HepG2 (cell line): ENCODE results near the gene NEURL1. TPM values are rescaled to one million over a fixed set of nuclear protein-coding genes. Genes with fewer than 3 reads are reported as not detected.

ENCODE experiments used
- ATAC-seq: fragments of 200-7000 bp; cut with Tn5 transposase; 3 replicates; pipeline ENCODE4 v1.9.1; 2020; ENCODE audit warnings: mild to moderate bottlenecking, moderate library complexity
- BruUV-seq: library from RNA; stranded (reverse); fragments of 400-500 nt; replicated peaks from 2 replicates; lab custom pipeline; 2021; lab: Mats Ljungman, UMichigan
- CTCF ChIA-PET: fragments of 300-600 bp; formaldehyde crosslinking; extraction: SDS; loops from one replicate; lab custom pipeline; 2021; ENCODE audit warnings: low total read pairs, inconsistent platforms, low intra/inter-chr PET ratio; lab: Yijun Ruan, JAX
- POLR2A ChIA-PET: fragments of 350-600 bp; sonication (Branson Sonifier 250); formaldehyde crosslinking; loops from one replicate; lab custom pipeline; 2020; ENCODE audit warnings: antibody characterized with exemption, inconsistent platforms; lab: Yijun Ruan, JAX
- DNase-seq: peaks from one replicate; pipeline ENCODE4 v3.0.0-alpha.2; 2015; ENCODE audit warnings: low spot score
- FAIRE-seq: peaks from 3 replicates; lab custom pipeline; 2011; peaks lifted over from hg19 to GRCh38; lab: Jason Lieb, UNC
- H2AFZ ChIP-seq: one replicate; pipeline ENCODE4 v1.6.1; 2011; ENCODE audit warnings: low read length, inconsistent platforms
- H3K27ac ChIP-seq: fragments of 300-600 bp; 3 replicates; pipeline ENCODE4 v1.8.0; 2011; ENCODE audit warnings: mixed run types, mild to moderate bottlenecking, mixed read lengths, low read length, inconsistent platforms; ENCODE audit not compliant: insufficient read depth; ENCODE audit errors: extremely low read length
- H3K27me3 ChIP-seq, 2 experiments: fragments of 200-600 bp in 1 of 2; 2 replicates in 1 of 2; 3 replicates in 1 of 2; pipeline versions ENCODE4 v1.6.0 to v1.8.0; 2011; ENCODE audit warnings: low read length in 2 of 2, mild to moderate bottlenecking in 2 of 2, moderate library complexity in 2 of 2, inconsistent platforms in 1 of 2; ENCODE audit not compliant: insufficient read depth in 2 of 2, control insufficient read depth in 1 of 2
- H3K36me3 ChIP-seq, 2 experiments: fragments of 200-600 bp in 1 of 2; replicated peaks in 1 of 2; 2 replicates in 1 of 2; 3 replicates in 1 of 2; pipeline versions ENCODE4 v1.5.1 to v1.8.0; 2011; ENCODE audit warnings: low read length in 2 of 2, inconsistent platforms in 1 of 2; ENCODE audit not compliant: insufficient read depth in 2 of 2, control insufficient read depth in 1 of 2
- H3K4me1 ChIP-seq: 2 replicates; pipeline ENCODE4 v1.5.1; 2012; ENCODE audit warnings: low read length, inconsistent platforms; ENCODE audit not compliant: insufficient read depth
- H3K4me2 ChIP-seq: 2 replicates; pipeline ENCODE4 v1.6.0; 2011; ENCODE audit warnings: low read depth, low read length, inconsistent platforms
- H3K4me3 ChIP-seq, 3 experiments: fragments of 200-600 bp in 1 of 3; sonication (generic), shearing (Covaris generic) in 1 of 3; replicated peaks in 1 of 3; 2 replicates each; pipeline ENCODE4 v1.5.1; 2011 to 2016; ENCODE audit warnings: low read length in 3 of 3, inconsistent platforms in 2 of 3, low read depth in 2 of 3, mild to moderate bottlenecking in 2 of 3, control low read depth in 1 of 3, mixed read lengths in 1 of 3; ENCODE audit not compliant: insufficient read depth in 1 of 3
- H3K79me2 ChIP-seq: one replicate; pipeline ENCODE4 v1.6.1; 2011; ENCODE audit warnings: low read length, inconsistent platforms; ENCODE audit not compliant: insufficient read depth
- H3K9ac ChIP-seq: 2 replicates; pipeline ENCODE4 v1.6.0; 2011; ENCODE audit warnings: mild to moderate bottlenecking, low read depth, low read length, inconsistent platforms; ENCODE audit not compliant: insufficient read depth
- H3K9me3 ChIP-seq: 2 replicates; pipeline ENCODE4 v1.5.1; 2012; ENCODE audit warnings: mild to moderate bottlenecking, low read length
- H4K20me1 ChIP-seq: 2 replicates; pipeline ENCODE4 v1.6.0; 2011; ENCODE audit warnings: inconsistent platforms, mild to moderate bottlenecking, low read length, moderate library complexity; ENCODE audit not compliant: insufficient read depth
- AHR ChIP-seq: IDR thresholded peaks from 2 replicates; pipeline ENCODE4 v1.6.1; 2018; ENCODE audit warnings: missing genetic modification reagents, missing compliant biosample characterization
- FOXM1 ChIP-seq: sonication (generic); formaldehyde crosslinking; IDR thresholded peaks from 2 replicates; pipeline ENCODE4 v1.5.0; 2020; ENCODE audit warnings: missing genetic modification reagents
- HCFC1 ChIP-seq: fragments of 150-350 bp; IDR thresholded peaks from 2 replicates; pipeline ENCODE4 v1.6.1; 2014; ENCODE audit warnings: low read depth, low read length
- KDM1A ChIP-seq: IDR thresholded peaks from 2 replicates; pipeline ENCODE4 v1.6.1; 2016; ENCODE audit warnings: missing compliant biosample characterization
- KLF12 ChIP-seq: sonication (generic); formaldehyde crosslinking; IDR thresholded peaks from 2 replicates; pipeline ENCODE4 v1.4.0; 2020; ENCODE audit warnings: missing genetic modification reagents, borderline replicate concordance
- MTERF4 ChIP-seq: sonication (generic); formaldehyde crosslinking; IDR thresholded peaks from 2 replicates; pipeline ENCODE4 v1.8.0; 2023; ENCODE audit warnings: mild to moderate bottlenecking, missing genetic modification reagents
- NFKB2 ChIP-seq: sonication (generic); formaldehyde crosslinking; IDR thresholded peaks from 2 replicates; pipeline ENCODE4 v1.4.0; 2020; ENCODE audit warnings: missing genetic modification reagents, borderline replicate concordance
- ZNF280D ChIP-seq: sonication (generic); formaldehyde crosslinking; IDR thresholded peaks from 2 replicates; pipeline ENCODE4 v1.5.1; 2020; ENCODE audit warnings: mild to moderate bottlenecking, missing genetic modification reagents
- ZNF432 ChIP-seq: sonication (generic); formaldehyde crosslinking; IDR thresholded peaks from 2 replicates; pipeline ENCODE4 v1.5.0; 2020; ENCODE audit warnings: missing genetic modification reagents, mild to moderate bottlenecking, borderline replicate concordance
- ZNF563 ChIP-seq: sonication (generic); formaldehyde crosslinking; IDR thresholded peaks from 2 replicates; pipeline ENCODE4 v1.8.0; 2022; ENCODE audit warnings: mild to moderate bottlenecking, moderate library complexity, missing genetic modification reagents
- ZNF567 ChIP-seq: sonication (generic); formaldehyde crosslinking; IDR thresholded peaks from 2 replicates; pipeline ENCODE4 v1.8.1; 2023; ENCODE audit warnings: mild to moderate bottlenecking, missing genetic modification reagents, borderline replicate concordance
- WGBS: methylation state at CpG from one replicate; pipeline ENCODE4 v1.1.6; 2017; ENCODE audit warnings: low lambda C conversion rate; 5-methylcytosine and 5-hydroxymethylcytosine counted together
- in situ Hi-C: cut with HindIII; loops from 2 replicates; pipeline ENCODE4 v1.10.0; 2017; ENCODE audit warnings: low pct_unique_long_range_greater_than_20kb; ENCODE audit not compliant: extremely low pct_ligation_motif_present
- intact Hi-C: fragments of 100-400 bp; cut with micrococcal nuclease; formaldehyde crosslinking; loops from one replicate; pipeline ENCODE4 v1.10.0; 2022; ENCODE audit not compliant: unreplicated experiment
- polyA plus RNA-seq, 8 experiments: library from polyadenylated mRNA; depleted of rRNA in 3 of 8; stranded (reverse) in 7 of 8; unstranded in 1 of 8; fragments of >200 nt; fragmentation: Illumina TruSeq in 4 of 8; extraction: Trizol in 4 of 8; gene quantifications; 2 replicates each; pipeline versions ENCODE4 v1.2.1 to v1.2.3, GENCODE V29; 2011 to 2016; ENCODE audit warnings: low read depth in 4 of 8, missing spikeins in 1 of 8, mixed read lengths in 1 of 8; ENCODE audit not compliant: insufficient read depth in 1 of 8
- total RNA-seq, 5 experiments: library from RNA; depleted of rRNA; stranded (reverse); fragments of >200 nt; fragmentation: Illumina TruSeq; extraction: Trizol; gene quantifications; 2 replicates each; pipeline ENCODE4 v1.2.3, GENCODE V29; 2016; ENCODE audit warnings: low read depth in 1 of 5

Gene NEURL1
- total and polyA plus RNA-seq, 2 of the 13 experiments (the other 11 are each of a cell fraction or from before 2014, with no cell fraction given) = not detected

- no peaks in the 10 kb centered on the region for H4K20me1 ChIP-seq
- no peaks in the 10 kb centered on the region for H3K9me3 ChIP-seq
- no peak overlapping the region for H3K27ac ChIP-seq
- no peak overlapping the region for H3K9ac ChIP-seq
- no peak for DNase-seq
- ATAC-seq = no peak
- in situ Hi-C loops = no loop called here
- WGBS = 39% methylated on average over 4 of the region's 32 CpGs
- no peaks in the 10 kb centered on the region for H3K79me2 ChIP-seq
- no peak overlapping the region for H3K4me3 ChIP-seq
- no peak overlapping the region for H2AFZ ChIP-seq
- FAIRE-seq = no peak
- no peak overlapping the region for H3K4me2 ChIP-seq
- CTCF ChIA-PET = no interaction called here
- TF ChIP-seq FOXM1 (CRISPR knock-in tag) (no peak), HCFC1 (no peak), NFKB2 (no peak), KLF12 (no peak), ZNF567 (CRISPR knock-in tag) (no peak), ZNF280D (CRISPR knock-in tag) (no peak), KDM1A (no peak), MTERF4 (CRISPR knock-in tag) (no peak), AHR (CRISPR knock-in tag) (no peak), ZNF563 (CRISPR knock-in tag) (no peak), ZNF432 (CRISPR knock-in tag) (no peak)
- TF ChIP-seq, all 625 proteins: peak for 0
- Histone ChIP-seq H3K27me3 (peaks cover 3 to 33% of the 10 kb centered on the region in 2 experiments; a peak in 3 of 5 replicates), H3K4me1 (peaks cover 23% of the 10 kb centered on the region), H3K36me3 (no peaks in the 10 kb centered on the region)
- intact Hi-C loops = no loop called here
- no TSS peak for BruUV-seq
- POLR2A ChIA-PET = no interaction called here
Observed at GRCh38 chr10:103473261-103473671, 20.2 kb upstream of the NEURL1 start.
